AML-193 (cell line): ENCODE results near the gene RPTOR.
A peak's percentile ranks its signal among the peaks of the same experiment; 100 is the strongest.
"Not testable (repeated sequence)": the region's sequence is repeated elsewhere in the genome, so short reads cannot be mapped to it uniquely, and the experiment has no call there.

ENCODE experiments used
- DNase-seq, 2 experiments: peaks; one replicate each; lab custom pipeline; 2025; lab: John Stamatoyannopoulos, UW

Gene RPTOR

DNA sequence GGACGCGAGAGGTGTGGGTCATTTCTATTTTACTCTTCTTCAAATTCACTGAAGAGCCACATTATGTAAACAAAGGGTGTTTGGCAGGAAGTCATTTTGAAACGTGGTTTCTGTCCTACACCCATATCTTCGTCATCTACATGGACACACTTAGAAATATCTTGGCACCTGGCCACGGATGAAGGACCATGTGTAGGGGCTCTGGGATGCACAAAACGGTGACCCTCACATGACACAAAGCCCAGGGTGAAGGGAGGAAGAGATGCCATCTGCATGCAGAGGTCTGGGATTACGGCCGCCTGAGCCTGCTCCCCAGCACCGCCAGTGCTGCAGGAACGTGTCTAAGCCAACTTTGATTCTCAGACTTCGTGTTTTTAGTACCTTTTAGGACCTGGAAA is 316.8 kb downstream of the RPTOR start:
- DNase-seq = no peak

DNA sequence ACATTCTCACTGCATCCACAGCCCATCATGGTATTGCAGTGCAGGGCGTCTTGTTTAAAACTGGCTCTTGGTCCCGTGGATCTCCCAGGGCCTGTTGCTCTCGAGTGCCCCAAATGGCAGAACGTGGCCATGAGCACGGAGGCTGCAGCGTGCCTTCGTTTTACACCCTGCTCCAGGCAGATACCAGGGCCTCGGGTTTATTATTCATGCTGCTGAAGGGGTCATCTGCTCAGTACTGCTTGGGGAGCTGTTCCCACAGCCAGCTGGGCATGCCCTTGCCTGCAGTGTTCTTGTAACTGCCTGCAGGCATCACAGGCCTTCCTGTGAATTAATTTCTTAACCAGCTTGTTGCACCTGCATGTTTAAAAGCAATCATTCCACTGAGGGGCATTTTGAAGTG is 317.3 kb downstream of the RPTOR start:
- DNase-seq = no peak

DNA sequence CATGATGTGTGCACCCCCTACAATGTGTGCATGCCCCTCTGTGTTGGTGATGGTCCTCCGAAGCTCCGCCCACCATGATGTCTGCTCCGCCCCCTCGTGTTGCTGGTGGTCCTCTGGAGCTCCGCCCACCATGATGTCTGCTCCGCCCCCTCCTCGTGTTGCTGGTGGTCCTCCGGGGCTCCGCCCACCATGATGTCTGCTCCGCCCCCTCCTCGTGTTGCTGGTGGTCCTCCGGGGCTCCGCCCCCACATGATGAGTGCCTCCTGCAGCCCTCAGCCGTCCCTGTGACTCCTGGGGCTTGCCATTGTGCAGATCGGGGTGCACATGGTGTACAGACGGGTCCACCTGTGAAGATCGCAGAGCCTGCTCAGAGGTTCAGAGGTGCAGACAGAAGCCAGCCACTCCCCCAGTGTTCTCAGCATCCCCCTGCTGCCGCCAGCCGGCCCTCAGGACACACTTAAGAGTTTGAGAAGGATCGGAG is 317.9 kb downstream of the RPTOR start:
- no peak for DNase-seq

DNA sequence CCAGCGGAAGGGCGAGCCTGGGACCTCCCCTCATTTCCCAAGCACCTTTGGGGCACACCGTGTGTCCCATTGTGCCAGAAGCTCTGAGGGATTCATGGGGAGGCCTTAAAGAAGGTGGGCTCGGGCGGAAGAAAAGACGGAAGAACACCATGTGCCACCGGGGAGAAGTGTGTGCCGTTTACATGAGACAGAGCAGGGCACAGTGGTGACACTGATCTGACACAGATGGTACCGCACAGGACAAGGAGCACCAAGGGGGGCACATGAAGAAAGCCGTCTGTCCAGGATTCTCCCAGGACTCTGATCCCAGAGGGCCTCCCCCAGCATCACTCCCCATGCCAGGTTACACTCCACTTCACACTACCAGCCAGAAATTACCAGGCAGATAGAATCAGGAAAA is 318.3 kb downstream of the RPTOR start:
- DNase-seq = no peak

DNA sequence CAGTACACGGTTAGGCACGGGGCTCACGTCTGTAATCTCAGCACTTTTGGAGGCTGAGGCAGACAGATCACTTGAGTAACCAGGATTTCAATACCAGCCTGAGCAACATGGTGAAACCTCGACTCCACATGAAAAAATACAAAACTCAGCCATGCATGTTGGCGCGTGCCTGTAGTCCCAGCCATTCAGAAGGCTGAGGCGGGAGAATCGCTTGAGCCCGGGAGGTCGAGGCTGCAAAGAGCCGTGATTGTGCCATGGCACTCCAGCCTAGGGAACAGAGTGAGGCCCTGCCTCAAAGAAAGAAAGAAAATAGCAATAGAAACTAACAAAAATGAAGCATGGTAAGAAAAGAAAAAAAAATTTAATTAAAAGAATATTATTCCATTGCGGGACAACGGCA is 319.0 kb downstream of the RPTOR start:
- no peak for DNase-seq

DNA sequence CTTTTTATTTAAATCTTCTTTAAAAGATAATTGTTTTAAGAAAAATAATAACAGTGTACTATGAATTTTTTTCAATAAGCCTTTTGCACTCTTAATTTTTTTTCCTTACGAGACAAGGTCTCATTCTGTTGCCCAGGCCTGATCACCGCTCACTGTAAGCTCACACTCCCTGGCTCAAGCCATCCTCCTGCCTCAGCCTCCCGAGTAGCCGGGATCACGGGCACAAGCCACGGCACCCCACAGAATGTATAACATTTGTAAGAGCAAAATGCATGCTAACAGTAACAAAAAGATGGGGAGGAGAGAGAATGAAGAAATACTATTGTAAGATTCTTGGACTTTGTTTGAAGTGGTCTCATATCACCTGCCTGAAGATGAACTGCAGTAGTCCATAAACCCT is 320.1 kb downstream of the RPTOR start:
- no peak for DNase-seq

DNA sequence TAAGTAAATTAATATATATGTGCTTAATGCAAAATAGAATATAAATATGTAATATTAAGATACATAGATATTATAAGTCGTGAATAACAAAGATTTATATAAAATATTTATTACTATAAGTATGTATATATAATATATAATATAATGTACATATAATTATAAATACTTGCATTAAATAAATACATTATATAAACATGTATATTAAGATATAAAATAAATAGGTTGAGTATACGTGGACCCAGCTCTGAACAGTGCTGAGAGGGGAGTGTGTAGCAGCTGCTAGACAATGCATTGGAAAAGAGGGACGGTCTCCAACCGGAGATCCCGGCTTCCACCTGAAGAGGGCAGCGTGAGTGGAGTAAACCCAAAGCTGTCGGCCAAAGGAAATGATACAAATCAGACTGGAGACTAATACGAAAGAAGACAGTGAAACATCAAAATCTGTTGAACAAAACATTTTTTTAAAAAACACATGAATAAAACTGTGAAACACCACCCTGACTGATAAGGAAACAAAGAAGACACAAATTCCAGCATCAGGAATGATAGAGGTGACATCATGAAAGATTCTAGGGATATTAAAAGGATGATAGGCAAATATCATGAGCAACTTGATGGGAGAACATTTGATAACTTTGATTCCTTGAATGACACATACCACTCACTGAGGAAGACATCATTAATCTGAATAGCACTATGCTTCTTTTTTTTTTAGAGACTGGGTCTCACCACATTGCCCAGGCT is 321.6 kb downstream of the RPTOR start:
- peak; percentile 56 to 61 for DNase-seq

DNA sequence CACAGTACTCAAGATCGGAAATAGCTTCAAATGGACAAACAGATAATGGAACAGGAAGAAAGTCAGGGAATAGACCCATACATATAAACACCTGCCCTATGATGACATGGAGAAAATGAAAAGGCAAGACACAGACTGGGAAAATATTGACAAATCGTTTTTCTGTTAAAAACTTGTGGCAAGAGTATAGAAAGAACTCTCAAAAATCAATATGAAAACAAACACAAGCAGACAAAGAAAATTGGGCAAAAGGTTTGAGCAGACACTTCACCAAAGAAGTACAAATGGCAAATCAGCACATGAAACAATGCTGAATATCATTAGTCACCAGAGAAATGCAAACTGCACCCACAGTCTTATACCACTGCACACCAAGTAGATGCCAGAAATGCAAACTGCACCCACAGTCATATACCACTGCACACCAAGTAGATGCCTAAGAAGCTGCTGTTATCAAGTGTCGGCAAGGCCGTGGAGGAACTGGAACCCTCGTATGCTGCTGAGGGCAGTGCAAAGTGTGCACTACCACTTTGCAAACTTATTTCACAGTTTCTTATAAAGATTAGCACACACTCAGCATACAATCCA is 323.5 kb downstream of the RPTOR start:
- DNase-seq = no peak

DNA sequence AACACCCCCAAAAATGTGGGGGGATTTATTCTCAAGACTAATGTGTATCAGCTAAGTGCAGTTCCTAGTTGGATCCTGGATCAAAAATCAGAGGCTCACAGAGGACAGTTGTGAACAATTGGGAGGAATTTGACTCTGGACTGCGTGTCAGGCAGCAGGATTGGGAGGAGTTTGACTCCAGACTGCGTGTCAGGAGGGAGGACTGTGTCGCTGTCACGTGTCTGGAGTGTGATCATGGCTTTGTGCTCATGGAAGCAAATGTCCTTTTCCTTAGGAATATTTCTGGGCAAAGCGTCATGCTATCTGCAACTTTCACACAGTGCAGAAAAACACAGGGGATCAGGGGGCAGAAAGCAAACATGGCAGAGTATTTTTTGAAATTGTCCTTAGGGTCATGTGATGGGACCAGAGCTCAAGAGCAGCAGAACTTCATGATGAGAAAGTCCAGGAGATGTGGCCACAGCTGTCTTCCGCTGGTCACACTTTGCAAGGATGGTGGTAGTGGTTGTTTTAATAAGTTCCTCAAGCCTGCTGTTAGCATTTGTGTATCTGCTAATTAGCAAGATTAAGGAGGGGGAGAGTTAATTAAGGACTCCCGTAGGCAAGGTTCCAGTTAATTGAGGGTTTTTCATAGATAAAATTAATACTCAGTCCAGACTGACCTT is 325.0 kb downstream of the RPTOR start:
- no peak for DNase-seq

DNA sequence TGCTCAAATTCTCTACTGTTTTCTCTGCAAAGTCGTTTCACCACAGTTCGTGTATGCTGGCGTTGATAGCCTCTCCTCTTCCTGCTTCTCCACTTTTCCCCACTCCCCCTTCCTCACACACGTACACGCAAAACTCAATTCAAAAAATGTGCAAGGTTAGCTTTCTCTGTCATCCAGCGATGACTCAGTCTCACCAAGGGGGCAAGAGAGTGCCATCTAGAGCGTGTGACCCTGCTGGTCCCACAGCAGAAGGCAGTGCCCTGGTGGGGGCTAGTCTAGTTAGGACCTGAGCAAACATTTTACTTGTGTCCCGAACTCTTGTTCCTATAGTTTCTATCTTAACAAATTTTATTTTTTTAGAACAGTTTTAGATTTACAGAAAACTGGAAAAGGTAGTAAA is 325.8 kb downstream of the RPTOR start:
- DNase-seq = no peak

DNA sequence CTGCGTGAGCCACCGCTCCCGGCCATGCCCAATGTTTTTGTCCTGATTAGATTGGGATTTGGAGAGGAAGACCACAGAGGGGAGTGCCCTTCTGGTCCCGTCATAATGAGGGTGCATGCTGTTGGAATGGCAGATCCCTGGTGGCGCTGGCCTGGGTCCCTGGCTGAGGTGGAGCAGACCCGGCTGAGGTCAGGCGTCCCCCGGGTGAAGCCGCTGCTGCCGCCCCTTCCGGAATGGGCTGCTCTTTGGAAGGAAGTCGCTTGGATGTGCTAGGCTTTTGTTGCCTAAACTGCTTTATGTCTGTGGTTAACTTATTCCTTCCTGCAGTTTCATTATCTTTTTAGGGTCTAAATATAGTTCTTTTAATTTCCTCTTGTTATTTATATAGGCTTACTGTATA is 326.7 kb downstream of the RPTOR start:
- peak; percentile 32 to 61 for DNase-seq

DNA sequence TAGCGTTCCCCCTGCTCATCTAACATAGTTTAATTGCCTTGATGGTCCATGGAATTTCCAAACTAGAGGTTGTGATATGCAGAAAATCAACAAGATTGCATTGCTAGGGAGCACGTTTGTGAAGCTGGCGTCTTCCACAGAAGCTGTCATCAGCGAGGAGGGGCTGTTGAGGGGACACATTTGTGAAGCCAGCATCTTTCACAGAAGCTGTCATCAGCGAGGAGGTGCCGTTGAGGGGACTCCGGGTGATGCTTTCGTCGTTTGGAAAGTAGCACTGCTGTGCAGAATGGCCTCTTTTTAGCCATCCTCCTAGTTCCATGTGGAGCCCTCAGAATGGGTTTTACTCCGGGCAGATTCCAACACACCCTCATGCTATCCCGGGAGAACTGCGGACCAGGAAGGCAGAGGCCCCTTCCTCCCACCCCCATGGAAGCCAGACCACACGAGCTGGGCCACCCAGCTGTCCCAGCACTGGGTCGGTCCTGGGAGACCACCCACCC is 327.4 kb downstream of the RPTOR start:
- no peak for DNase-seq

DNA sequence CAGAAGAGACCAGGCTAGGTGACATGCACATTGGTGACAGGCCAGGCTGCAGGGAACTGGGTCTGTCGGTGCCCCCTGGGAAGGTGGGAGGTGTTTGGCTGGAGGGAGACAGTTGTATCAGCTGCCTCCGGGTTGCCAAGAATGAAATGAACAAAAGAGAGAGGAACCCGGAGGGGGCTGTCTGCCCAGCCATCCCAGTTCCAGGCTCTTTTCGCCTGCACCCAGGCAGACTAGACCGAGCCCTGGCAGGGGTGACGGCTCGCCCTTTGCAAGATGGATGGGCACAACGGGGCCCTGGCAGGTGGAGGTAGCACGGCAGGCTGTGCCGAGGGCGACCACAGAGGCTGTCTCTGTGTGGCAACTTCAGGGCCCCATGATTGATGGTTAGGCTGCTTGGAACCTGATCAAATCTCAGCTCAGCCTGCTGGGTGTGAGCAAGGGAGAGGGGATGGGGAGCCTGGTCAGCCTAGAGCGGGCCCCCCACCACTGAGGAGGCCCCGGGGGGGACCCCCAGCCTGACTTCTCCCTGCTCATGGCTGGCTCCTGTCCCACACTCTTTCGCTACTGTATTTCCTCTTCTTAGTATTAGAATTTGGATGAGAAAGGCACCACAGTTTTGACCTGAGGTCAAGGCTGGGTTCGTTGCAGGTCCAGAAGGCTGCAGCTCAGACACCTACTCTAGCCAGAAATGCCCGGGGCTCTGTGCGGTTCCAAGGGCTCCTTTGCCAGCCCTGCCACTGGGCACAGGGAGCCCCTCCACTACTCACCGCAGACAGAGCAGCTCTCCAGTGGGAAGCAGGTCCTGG is 328.1 kb downstream of the RPTOR start:
- no peak for DNase-seq

DNA sequence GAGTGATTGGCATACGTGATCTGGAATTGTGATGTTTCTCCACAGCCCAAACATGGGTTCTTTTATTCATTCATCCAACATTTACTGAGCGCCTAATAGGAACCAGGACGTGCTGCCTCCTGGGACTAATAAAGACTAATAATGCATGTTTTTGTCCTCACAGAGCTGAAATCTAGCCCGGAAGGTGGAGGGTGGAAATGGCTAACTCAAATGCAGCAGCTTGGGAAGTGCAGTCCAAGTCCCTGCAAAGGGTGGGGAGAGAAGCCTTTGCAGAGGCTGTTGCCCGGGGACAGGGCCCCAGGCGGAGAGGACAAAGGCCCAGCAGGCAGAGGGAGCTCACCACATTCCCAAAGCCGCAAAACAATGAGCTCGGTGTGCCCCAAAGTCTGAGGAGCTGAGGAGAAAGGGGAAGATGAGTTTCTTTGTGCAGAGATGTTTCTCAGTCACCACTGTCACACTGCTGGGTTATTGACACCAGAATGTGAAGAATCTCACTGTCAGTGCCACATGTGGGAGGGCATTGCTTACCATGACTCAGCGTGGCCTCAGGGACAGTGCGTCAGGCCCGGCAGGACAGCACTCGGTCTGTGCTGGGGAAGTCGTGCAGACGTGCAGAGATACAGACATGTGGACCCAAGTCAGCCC is 328.8 kb downstream of the RPTOR start:
- no peak for DNase-seq

DNA sequence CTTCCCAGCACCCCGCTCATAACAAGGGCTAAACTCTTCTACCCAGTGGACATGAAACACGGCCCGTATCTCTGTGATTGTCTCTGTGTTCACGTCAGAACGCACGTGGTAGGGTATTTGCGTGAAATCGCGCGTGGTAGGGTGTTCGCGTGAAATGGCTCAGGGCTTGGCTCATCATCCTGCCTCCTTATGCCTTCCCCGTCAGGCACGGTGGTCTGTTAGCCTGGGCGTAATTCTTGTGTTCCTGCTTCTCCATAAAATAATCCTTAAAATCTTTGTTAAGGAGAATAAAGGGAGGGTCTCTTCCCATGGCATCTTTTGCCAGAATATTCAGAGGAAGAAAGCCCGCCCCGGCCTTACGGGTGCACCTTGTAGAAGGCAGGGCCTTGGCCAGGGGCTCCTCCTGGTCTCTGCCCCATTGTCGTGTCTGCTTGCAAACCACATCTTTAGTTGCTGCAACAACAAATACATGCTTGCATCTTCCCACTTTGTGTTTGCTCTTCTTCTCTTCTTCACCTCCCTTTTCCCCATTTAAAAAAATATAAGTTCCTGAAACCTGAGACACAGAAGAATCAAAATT is 330.3 kb downstream of the RPTOR start:
- no peak for DNase-seq

DNA sequence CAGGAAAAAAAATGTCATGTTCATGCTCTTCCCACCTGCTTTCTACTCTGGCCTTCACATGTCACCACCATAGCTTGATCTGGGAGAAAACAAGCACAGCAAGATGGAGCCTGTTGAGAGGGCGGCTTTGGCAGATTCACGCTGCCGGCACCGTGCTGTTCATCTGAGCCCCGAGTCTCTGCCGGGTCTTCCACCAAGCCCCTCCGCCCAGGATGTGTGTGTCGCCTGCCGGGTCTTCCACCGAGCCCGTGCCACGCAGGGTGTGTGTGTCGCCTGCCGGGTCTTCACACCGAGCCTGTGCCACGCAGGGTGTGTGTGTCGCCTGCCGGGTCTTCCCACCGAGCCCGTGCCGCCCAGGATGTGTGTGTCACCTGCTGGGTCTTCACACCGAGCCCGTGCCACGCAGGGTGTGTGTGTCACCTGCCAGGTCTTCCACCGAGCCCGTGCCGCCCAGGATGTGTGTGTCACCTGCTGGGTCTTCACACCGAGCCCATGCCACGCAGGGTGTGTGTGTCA is 330.9 kb downstream of the RPTOR start:
- DNase-seq = not testable (repeated sequence)

DNA sequence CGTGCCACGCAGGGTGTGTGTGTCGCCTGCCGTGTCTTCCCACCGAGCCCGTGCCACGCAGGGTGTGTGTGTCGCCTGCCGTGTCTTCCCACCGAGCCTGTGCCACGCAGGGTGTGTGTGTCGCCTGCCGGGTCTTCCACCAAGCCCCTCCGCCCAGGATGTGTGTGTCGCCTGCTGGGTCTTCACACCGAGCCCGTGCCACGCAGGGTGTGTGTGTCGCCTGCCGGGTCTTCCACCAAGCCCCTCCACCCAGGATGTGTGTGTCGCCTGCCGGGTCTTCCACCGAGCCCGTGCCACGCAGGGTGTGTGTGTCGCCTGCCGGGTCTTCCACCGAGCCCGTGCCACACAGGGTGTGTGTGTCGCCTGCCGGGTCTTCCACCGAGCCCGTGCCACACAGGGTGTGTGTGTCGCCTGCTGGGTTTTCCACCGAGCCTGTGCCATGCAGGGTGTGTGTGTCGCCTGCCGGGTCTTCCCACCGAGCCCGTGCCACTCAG is 331.9 kb downstream of the RPTOR start:
- not testable (repeated sequence) for DNase-seq

DNA sequence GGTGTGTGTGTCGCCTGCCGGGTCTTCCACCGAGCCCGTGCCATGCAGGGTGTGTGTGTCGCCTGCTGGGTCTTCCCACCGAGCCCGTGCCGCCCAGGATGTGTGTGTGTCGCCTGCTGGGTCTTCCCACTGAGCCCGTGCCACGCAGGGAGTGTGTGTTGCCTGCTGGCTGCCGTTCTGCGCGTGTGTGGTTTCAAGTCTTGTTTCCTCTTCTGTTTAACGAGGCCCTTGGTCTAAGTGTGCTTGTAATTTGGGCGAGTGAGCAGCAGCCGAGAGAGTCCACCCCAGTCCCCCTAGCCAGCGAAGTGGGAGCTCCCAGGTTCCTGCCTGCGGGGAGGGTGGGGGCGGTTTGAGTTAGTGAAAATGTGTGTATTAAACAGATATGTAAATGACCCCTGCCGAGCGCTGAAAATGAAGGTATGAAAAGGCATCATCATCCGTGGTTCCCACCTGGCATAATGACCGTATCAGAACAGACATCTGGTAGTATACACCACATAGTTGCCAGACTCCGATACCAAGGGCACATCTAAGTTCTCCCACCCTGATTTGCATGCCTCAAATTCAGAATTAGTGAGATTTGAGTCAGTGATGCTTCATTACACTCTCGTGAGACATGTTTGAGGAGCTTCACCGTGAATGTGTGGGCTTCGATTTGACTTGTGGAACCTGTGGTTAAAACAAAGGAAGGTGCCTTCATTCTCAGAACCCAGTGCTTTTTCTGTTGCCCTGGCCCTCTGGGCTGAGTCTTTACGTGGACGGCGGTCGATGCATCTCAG is 332.5 kb downstream of the RPTOR start:
- DNase-seq = no peak

DNA sequence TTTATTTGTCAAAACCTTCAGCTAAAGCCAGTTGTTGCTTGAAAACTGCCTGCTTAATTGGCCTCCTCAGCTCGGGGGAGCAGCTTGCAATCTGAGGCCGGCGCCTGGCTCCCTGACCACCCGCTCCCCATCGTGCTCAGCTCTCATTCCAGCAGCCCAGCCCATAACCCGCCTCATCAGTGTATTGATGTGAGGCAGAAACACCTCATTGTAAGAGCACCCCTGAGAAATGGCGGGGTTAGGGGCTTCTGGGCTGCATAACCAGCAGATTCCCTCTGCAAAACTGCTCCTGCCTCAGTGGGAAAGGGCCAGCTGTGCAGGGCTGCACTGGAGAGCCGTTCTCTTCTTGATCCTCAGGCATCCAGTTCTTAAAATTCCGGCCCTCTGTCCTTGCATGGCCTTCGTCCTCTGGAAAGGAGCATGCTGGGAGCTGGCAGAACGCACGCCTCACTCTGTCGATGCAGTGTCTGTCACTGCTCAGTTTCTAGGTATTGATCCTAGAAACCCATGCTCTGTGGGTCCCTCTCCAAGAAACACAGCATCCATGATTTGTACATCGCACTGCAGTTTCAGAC is 333.2 kb downstream of the RPTOR start:
- no peak for DNase-seq
